ENCODE data around the gene PSMA8.
"Not testable (repeated sequence)": the region's sequence is repeated elsewhere in the genome, so short reads cannot be mapped to it uniquely, and the experiment has no call there.

DNA sequence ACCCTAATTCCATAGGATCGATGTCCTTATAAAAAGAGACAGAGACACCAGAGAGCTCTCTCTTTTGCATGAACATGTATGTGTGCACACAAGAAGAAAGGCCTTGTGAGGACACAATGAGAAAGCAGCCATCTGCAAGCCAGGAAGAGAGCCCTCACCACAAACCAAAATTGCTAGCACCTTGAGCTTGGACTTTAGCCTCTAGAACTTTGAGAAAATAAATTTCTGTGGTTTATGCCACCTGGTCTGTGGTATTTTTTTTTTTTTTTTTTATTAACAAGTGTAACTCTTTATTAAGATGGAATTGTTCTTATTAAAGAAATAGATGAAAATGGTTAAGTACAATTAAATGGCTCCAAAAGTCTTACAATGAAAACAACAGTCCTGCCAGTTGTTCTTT, 33.9 kb downstream of the PSMA8 start:
- TF ChIP-seq, protein P1, sequence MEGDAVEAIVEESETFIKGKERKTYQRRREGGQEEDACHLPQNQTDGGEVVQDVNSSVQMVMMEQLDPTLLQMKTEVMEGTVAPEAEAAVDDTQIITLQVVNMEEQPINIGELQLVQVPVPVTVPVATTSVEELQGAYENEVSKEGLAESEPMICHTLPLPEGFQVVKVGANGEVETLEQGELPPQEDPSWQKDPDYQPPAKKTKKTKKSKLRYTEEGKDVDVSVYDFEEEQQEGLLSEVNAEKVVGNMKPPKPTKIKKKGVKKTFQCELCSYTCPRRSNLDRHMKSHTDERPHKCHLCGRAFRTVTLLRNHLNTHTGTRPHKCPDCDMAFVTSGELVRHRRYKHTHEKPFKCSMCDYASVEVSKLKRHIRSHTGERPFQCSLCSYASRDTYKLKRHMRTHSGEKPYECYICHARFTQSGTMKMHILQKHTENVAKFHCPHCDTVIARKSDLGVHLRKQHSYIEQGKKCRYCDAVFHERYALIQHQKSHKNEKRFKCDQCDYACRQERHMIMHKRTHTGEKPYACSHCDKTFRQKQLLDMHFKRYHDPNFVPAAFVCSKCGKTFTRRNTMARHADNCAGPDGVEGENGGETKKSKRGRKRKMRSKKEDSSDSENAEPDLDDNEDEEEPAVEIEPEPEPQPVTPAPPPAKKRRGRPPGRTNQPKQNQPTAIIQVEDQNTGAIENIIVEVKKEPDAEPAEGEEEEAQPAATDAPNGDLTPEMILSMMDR (IDR thresholded peaks at IDR 0.05), result not testable (repeated sequence)
- not testable (repeated sequence) for TF ChIP-seq POLR2A (IDR thresholded peaks at IDR 0.05)

Measured in body of pancreas (tissue), 4 donors.